NCI-H2107 treated with DMSO at 0.1 percent for 48 hours (cell line): ENCODE measurements around the gene CTNNBL1.
A peak's percentile ranks its signal among the peaks of the same experiment; 100 is the strongest.

Experiments used
- DNase-seq: peaks from one replicate; lab custom pipeline; 2025; ENCODE audit not compliant: unreplicated experiment; lab: John Stamatoyannopoulos, UW

Gene CTNNBL1

DNA sequence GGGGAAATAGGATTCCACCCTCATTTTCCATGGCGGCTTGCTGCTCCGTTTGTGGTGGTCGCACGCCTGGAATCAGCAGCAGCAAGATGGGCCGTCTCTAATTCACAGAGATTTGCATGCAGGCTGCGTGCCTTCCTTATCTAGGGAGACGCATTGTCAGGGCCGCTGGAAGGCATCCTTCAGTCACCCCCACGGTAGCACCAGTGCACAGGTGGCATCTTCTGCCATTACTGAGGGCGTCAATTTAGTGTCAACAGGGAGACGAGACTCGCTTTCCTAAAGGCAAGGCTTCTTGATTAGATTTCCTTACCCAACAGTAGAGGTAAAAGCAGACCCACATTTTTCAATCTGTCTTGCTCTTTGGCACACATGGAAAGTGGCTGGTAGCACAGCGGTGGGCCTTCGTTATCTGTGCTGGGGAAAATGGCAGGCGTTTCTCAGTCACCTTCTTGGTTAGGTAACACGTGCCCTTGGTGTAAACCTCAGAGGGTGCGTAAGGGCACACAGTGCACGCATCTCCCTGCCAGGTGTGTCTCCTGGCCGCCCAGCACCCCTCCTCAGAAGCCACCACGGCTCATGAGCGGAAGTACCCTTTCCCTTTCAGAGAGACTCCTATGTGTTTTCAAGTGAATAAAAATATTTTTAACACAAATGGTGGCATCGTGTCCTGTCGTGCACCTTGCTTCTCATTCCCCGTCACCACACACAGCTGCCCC, 181.8 kb downstream of the CTNNBL1 start:
- no peak for DNase-seq

DNA sequence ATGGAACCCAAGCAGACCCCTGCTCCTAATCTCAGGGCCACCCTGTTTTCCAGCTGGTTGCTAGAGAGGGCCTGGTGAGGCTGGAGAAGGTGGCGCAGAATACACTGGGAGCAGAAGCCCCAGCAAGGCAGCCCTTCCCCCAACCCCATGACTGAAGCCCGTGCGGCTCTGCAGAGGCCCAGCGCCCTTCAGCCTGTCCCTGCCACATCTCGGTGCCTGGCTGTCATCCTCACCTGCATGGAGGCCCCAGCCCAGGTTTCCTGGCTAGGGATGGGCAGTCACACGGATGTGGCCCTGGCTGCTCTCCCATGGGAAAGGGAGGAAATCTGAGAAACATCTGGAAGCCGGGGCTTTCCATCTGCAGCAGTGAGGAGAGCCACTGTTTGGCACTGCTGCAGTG, 183.0 kb downstream of the CTNNBL1 start:
- DNase-seq: no peak

DNA sequence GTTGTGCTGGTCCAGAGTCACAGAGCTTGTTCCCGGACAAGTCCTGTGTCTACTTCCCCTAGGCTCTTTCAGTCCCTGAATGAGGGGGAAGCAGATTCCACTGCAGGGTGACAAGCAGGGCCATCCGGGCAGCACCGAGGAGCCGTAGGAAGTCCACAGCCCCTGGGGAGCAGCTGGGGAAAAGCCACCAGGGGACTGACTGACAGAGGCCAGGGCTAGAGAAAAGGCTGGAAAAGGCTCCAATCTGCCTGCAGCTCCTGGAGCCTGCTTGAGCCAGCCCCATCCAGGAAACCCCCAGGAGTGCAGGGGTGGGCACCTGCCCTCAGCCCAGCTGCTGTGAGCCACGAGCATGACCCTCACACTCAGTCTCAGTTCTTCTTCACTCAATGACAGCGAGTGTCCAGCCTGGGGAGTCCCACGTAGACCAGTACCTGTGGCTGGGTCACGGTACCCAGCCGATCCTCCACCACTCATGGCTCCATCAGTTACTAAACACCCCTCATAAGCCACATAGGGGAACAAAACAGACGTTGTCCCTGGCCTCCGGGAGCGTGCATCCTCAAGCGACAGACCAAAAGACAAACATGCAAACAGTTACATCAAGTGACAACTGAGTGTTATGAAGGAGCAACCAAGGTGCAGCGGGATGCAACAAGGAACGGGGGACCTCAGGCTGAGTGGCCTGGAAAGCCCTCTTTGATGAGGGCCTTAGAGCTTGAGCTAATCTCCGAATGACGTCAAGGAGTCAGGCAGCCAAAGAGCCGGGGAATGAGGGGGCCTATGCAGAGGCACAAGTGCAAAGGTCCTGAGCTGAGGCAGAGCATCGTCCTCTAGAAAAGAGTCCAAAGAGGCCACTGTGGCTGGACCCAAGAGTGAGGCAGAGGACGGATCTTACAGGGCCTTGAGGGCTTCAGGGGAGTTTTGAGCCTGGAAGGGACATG, 184.3 kb downstream of the CTNNBL1 start:
- no peak for DNase-seq

DNA sequence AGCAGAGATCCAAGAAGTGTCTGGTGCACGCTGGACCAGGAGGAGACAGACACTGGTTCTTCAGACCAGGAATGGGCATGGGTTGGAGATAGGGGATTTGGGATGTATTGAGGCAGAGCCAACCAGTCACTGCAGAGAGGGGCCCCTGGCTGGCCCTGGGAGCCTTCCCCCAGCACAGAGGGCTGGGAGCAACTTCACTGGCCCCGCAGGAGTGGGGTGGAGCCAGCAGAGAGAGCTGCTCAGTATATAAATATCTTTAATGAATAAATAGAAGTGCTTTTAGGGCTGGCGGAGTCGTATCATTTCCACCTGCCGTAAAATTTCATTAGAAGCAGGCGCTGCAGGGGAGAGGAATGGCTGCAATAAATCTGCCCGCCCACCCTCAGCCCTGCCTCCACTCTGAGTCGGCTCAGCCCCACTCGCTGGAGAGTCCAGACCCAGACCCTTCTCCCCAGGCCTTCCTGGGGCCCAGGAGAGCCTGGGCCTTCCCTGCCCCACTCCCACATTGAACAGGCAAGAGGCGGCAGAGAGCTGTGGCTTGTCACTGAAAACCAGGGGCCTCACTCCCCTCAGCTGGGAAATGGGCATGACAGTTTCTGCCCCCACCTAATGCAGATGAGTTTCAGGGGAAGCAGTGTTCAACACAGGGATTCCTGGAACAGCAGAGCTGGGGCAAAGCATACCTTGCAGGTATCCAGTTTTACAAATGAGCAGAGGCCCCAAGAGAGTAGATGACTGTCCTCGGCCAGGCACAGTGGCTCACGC, 185.2 kb downstream of the CTNNBL1 start:
- DNase-seq: peak; percentile 21

DNA sequence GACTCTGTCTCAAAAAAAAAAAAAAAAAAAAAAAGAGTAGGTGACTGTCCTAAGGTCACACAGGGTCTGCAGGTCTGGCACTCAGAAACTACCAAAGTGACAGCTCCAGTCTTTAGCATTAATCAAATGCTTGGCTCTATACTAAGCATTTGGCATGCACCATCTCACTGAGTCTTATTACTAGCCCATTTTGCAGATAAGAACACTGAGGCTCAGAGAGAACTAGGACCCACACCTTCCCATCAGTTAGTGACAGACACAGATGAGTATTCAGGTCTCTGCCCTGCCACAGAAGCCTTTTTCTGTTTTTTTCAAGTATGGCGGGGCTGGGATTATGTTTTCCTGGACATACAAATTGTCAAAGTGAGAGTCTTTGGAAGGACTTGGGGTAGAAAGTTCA, 186.0 kb downstream of the CTNNBL1 start:
- no peak for DNase-seq

DNA sequence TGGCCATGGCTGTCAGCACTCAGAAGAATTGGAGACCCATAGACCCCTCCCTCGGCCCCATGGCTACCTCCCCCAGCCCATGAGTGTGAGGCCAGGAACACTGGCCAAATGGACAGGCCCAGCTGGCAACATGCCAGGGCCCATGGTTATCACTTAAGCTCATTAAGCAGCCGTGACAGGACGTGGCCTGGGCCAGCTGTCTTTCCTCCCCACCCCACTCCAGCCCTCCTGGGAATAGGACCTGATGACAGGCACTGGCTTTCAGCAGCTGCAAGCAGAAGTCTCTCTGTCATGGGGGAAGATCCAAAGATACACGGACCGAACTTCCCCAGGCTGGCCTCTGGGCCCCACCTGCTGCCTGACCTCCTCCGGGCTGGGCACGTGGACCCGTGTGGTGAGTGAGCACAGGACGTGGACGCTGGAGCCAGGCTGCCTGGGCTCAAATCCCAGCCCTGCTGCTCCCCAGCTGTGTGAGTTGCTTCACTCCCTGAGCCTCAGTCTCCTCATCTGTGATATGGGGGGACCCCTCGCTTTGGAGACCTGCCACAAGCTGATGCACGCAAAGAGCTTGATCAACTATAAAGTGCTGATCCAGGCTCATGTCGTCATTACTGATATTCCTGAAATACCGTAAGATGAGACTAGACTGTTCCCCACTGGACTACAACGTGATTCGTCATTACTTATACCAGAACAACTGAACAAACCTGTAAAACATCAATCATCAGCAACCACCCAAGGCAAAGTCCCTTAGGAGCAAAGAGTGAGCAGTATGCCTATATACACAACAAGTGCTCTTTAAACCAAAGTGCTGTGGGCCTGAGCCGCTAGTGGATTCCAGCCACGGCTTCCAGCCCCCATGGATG, 187.1 kb downstream of the CTNNBL1 start:
- DNase-seq: no peak

DNA sequence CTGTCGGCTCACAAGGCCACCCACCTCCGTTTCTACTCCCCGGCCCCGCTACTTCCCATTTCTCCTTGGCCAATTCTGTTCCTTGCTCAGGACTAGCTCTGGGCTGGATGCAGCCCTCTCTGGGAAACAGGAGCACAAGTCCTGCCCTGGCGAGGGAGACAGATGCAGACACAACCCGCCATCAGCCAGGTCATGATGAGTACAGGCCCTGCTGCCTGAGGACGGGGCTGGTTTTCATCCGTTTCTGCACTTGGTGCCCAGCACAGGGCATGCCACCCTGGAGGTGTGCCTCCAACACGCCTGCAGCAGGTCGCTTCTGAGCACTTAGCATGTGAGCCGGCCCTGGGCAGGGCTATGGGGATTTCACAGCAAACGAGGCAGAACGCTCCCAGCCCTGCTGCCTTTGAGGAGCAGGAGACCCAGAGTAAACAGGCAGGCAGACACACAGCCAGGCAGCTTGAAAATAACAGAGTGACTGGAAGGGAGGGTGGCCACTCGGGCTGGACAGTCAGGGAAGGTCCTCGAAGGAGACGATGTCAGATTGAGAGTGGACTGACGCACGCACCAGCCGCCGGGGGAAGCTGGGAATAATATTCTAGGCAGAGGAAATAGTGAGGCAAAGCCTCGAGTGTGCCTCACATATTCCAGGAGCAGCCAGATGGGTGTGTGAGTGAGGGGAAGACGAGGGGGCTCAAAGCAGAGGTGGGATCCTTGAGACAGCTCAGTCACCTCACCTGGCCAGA, 187.9 kb downstream of the CTNNBL1 start:
- DNase-seq: no peak

DNA sequence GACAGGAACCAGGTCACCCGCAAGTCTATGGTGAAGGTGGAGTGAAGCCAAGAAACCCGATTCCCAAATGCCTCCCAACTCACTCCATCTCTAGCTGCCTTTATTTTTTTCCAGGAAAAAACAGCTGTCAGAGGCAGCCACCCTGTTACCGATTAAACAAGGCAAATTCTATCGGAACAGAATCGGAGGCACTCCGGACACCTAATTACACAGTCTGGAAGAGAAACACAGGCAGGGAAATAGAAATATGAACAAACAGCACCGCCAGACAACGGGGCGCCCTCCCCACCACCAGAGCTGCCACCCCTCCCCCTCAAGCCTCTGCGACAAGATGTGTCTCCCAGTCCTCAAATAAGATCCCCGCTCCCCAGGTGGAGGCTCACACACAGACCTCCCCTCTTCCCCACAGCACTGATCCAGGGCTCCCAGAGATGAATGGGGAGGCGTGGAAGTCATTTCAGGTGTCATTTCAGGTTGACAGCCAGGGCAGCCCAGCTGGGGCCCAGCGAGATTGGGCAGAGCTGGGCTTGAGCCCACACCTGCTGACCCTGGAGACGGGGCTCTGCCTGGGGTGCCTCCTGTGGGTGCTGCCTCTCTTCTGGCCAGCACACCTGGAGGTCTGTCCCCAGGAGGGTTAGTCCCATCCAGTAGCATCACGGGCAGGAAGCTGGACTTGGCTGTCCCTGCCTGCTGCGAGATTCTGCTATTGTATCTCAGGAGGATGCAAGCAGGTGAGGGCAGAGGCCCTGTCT, 189.3 kb downstream of the CTNNBL1 start:
- no peak for DNase-seq

DNA sequence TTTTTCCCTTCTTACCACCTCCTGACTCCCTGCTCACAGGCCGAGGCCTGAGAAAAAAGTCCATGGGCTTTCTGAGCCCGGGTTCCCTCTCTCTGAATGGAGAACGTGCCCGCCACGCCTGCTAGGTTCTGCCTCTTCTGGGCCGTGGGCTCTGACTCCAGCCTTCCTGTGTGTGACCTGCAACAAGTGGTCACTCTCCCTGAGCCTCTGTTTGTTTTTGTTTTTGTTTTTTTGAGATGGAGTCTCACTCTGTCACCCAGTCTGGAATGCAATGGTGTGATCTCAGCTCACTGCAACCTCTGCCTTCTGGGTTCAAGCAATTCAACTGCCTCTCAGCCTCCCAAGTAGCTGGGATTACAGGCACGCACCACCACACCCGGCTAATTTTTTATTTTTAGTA, 191.2 kb downstream of the CTNNBL1 start:
- no peak for DNase-seq

DNA sequence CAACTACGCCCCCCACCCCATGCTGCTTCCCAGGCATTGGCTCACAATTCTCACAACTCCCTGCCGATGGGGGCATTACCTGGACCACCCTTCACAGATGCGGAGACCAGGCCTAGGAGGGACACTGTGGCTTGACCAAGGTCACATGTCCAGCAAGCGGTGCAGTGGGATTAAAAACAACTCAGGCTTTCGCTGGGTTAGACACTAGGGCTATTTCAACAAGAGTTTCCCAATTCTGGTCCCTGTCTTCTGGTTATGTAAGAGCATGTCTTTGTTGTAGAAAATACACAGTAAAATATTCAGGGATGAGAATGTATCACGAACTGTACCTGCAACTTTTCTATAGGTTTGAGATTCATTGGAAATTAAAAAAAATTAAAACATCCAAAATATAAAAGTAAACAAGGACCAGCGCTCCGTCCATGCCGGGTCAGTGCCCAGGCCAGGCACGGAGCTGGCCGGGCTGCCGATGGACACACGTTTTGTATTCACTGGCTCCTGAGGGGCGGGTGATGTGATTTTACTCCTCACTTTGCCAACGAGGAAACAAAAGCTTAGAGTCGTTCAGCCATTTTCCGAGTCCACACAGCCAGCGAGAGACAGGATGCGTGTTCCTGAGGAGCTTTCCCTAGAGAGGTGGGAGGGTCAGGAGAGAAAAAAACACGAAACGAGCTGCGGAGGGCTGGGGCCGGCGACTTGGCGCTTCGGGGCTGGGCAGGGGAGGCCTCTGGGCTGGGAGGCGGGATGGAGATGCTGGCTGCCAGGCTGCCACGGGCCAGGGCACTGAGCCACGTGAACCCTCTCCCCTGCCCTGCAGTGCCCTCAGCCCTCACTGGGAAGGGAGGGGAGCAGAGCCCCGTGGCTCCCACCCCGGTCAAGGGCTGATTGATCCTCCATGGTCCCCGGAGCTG, 192.0 kb downstream of the CTNNBL1 start:
- DNase-seq: no peak

DNA sequence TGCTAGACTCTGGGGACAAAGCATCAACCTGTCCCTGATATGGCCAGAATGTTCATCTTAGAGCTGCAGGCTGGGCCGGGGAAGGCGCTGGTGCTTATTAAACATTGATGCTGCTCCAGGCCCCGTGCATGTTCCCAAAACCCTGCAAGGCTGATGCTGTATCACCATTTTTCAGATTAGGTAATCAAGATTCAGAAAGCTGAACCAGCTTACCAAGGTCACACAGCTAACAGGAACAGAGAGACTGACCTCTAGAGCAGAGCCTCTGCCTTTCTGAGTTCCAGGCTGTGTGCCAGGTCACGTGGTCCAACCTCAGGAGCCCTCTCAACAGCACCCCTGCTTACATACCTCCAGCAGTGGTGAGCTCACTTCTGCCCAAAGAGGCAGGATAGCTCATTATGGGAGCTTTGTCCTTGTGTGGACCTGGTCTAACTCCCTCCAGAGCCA, 193.0 kb downstream of the CTNNBL1 start:
- no peak for DNase-seq

DNA sequence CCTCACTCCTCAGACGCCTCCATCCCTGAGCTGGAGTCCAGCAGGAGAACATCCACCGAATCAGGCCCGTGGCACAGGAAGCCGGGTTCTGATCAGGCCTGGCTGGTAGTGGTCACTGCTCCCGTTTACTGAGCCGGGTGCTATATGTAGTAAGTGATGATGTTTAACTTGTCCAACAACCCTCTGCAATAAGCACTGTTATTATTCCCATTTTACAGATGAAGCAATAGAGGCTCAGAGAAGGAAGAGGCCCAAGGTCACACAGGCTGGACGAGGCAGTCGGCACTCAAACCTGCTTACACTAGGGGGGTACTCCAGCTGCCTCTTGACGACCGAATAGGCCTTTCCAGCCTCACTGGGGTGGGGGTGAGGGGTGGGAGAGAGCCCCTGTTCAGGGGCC, 194.8 kb downstream of the CTNNBL1 start:
- no peak for DNase-seq

DNA sequence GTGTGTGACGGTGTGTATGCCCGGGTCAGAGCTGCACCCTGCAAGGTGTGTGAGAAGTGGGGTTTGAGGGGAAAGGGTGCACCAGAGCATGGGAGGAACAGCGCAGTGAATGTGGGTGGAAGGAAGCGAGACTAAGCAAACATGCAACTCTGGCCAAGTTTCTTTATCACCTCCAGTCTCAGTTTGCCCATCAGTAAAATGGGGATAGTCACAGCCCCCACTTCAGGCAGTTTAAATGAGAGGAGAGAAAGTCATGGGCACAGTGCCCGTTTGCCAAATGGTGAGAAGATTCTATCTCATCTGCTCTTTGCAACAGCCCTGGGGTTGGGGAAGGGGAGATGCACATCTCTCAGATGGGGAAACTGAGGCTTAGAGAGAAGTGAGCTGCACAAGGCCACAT, 196.3 kb downstream of the CTNNBL1 start:
- DNase-seq: no peak

DNA sequence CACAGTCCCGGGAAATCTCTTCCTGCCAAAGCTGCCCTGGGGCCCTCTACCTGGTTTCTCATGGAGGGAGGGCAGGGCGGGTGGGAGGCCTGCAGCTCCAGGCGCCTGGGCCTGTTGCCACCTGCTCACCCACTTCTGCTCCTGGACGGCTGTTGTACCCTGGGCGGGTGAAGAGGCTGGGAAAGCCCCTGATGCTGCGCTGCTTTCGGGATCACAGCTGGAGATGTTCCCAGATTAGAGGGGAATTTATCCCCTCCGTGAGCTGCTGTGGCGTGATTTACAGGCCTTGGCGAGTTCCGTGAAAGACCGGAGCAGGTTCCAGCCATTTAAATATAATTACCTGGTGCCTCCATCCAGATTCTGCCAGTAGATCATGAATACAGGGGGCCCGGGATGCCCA, 196.8 kb downstream of the CTNNBL1 start:
- no peak for DNase-seq

DNA sequence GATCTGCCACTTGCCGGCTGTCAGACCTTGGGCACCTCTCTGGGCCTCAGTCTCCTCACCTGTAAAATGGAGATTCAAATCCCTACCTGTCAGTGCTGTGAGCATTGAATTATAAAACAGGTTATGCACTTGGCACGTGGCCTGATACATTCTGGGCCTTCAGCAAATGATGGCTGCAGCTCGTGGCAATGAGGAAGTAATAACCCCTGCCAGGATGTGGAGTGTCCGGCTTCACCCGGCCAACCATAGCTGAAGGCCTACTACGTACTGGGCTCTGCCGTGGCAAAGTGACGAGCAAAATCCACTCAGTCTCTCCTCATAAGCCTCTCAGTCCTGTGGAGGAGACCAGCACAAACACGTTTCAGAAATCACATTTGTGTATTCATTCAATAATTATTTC, 198.2 kb downstream of the CTNNBL1 start:
- DNase-seq: no peak

DNA sequence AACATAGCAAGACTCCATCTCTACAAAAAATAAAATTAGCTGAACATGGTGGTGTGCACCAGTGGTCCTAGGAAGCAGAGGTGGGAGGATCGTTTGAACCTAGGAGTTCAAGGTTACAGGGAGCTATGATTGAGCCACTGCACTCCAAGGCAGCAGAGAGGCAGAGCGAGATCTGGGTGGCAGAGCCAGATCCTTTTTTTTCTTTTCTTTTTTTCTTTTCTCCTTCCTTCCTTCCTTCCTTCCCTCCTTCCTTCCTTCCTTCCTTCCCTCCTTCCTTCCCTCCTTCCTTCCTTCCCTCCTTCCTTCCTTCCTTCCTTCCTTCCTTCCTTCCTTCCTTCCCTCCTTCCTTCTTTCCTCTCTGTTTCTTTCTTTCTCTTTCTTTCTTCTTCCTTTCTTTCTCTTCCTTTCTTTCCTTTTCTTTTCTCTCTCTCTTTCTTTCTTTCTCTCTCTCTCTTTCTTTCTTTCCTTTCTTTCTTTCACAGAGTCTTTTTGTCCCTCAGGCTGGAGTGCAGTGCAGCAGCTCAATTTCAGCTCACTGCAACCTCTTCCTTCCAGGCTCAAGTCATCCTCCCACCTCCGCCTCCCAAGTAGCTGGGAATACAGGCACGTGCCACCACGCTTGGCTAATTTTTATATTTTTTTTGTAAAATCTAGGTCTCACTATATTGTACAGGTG, 199.9 kb downstream of the CTNNBL1 start:
- DNase-seq: no peak

DNA sequence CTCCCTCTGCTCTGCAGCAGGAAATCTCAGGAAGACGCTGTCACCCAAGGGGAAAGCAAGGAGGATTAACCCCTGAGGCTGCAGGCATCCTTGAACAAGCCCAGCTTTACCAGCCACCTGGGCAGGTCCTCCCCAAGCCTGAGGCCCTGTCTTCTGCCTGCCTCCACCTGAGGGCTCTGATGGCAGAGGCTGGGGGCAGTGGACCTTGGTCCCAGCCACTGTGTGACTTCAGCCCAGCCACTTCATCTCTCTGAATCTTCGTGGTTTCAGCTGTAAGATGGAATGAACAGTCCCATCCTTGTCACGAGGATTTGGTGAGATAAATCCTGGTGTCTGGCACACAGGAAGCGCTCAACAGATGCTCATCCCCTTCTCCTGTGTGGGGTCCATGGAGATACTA, 200.6 kb downstream of the CTNNBL1 start:
- no peak for DNase-seq

DNA sequence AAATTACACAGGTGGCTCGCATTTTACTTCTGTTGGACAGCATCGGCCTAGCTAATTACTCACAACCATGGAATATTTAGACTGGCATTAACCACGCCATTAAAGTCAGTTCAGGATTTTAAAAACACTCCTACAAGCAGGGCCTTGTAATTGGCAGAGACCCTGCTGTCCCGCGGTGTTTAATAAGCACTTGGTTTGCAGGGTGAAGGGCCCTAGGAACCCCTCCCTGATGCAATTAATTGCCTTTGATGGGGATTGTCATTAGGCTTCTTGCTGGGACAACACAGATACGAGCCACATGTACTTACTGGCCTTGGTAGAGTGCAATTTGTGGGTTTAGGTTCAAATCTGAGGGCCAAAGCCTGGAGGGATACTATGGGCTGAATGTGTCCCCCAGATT, 201.3 kb downstream of the CTNNBL1 start:
- DNase-seq: no peak
